22Rv1 (cell line): ENCODE data around the gene LCN15.
"Not testable (repeated sequence)": the region's sequence is repeated elsewhere in the genome, so short reads cannot be mapped to it uniquely, and the experiment has no call there.

ENCODE experiments used
- ZFX ChIP-seq: fragments of 450-650 bp; IDR thresholded peaks from 2 replicates; pipeline ENCODE4 v1.6.1; 2017; ENCODE audit warnings: antibody characterized with exemption, borderline replicate concordance
- TF ChIP-seq, protein P1 (sequence below): fragments of 450-650 bp; IDR thresholded peaks from 2 replicates; pipeline ENCODE4 v1.5.1; 2017; ENCODE audit warnings: mild to moderate bottlenecking

DNA sequence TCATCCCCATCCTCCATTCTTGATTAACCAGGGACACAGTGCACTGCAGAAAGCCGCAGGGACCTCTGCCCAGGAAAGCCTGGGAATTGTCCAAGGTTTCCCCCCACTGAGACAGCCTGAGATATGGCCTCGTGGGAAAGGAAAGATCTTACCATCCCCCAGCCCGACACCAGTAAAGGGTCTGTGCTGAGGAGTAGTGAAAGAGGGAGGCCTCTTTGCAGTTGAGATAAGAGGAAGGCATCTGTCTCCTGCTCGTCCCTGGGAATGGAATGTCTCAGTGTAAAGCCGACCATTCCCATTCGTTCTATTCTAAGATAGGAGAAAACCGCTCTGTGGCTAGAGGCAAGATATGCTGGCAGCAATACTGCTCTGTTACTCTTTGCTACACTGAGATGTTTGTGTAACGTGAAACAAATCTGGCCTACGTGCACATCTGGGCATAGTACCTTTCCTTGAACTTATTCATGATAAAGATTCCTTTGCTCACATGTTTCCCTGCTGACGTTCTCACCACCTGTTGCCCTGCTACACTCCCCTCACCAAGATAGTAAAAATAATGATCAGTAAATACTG is 32.5 kb upstream of the LCN15 start:
- TF ChIP-seq ZFX, result not testable (repeated sequence)
- TF ChIP-seq, protein P1, sequence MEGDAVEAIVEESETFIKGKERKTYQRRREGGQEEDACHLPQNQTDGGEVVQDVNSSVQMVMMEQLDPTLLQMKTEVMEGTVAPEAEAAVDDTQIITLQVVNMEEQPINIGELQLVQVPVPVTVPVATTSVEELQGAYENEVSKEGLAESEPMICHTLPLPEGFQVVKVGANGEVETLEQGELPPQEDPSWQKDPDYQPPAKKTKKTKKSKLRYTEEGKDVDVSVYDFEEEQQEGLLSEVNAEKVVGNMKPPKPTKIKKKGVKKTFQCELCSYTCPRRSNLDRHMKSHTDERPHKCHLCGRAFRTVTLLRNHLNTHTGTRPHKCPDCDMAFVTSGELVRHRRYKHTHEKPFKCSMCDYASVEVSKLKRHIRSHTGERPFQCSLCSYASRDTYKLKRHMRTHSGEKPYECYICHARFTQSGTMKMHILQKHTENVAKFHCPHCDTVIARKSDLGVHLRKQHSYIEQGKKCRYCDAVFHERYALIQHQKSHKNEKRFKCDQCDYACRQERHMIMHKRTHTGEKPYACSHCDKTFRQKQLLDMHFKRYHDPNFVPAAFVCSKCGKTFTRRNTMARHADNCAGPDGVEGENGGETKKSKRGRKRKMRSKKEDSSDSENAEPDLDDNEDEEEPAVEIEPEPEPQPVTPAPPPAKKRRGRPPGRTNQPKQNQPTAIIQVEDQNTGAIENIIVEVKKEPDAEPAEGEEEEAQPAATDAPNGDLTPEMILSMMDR, result not testable (repeated sequence)
